OCI-LY7 (cell line): ENCODE results near the gene CAPZB. TPM values are rescaled to one million over a fixed set of nuclear protein-coding genes. Genes with fewer than 3 reads are reported as not detected.
A peak's percentile ranks its signal among the peaks of the same experiment; 100 is the strongest.

Experiments used
- BruUV-seq: library from RNA; stranded (reverse); fragments of 400-500 nt; replicated peaks from 2 replicates; lab custom pipeline; 2021; lab: Mats Ljungman, UMichigan
- CTCF ChIA-PET: fragments of 300-600 bp; sonication (Branson Sonifier 250); formaldehyde crosslinking; loops from one replicate; lab custom pipeline; 2022; ENCODE audit warnings: antibody characterized with exemption; ENCODE audit not compliant: unreplicated experiment; lab: Charles Lee
- POLR2A ChIA-PET: fragments of 300-600 bp; sonication (Branson Sonifier 250); formaldehyde crosslinking; loops from one replicate; lab custom pipeline; 2022; ENCODE audit warnings: antibody characterized with exemption; lab: Charles Lee
- DNase-seq: peaks from one replicate; pipeline ENCODE4 v3.0.0-alpha.2; 2015; ENCODE audit warnings: low spot score
- H2AFZ ChIP-seq: fragments of 200-600 bp; sonication (generic), shearing (Covaris generic); 2 replicates; pipeline ENCODE4 v1.6.1; 2014; ENCODE audit warnings: mild to moderate bottlenecking, antibody characterized with exemption, low read length, moderate library complexity
- H3K27ac ChIP-seq: fragments of 200-600 bp; sonication (generic); 2 replicates; pipeline ENCODE4 v1.5.1; 2014; ENCODE audit warnings: mixed run types, low read depth, mild to moderate bottlenecking, moderate library complexity, low read length, inconsistent platforms; ENCODE audit not compliant: poor library complexity, severe bottlenecking
- H3K36me3 ChIP-seq: fragments of 200-600 bp; sonication (generic); 2 replicates; pipeline ENCODE4 v1.6.1; 2014; ENCODE audit warnings: mild to moderate bottlenecking, antibody characterized with exemption, low read length, moderate library complexity, mixed read lengths; ENCODE audit not compliant: insufficient read depth
- H3K4me1 ChIP-seq: fragments of 200-600 bp; sonication (generic); 2 replicates; pipeline ENCODE4 v1.5.1; 2014; ENCODE audit warnings: mild to moderate bottlenecking, low read length; ENCODE audit not compliant: insufficient read depth, poor library complexity, severe bottlenecking
- H3K4me2 ChIP-seq: fragments of 200-600 bp; sonication (generic); 2 replicates; pipeline ENCODE4 v1.6.1; 2014; ENCODE audit warnings: mild to moderate bottlenecking, low read length
- H3K4me3 ChIP-seq: fragments of 200-600 bp; sonication (generic); 2 replicates; pipeline ENCODE4 v1.5.1; 2014; ENCODE audit warnings: mild to moderate bottlenecking, low read depth, low read length; ENCODE audit not compliant: poor library complexity, severe bottlenecking
- H3K79me2 ChIP-seq: fragments of 200-600 bp; sonication (generic); 2 replicates; pipeline ENCODE4 v1.6.1; 2016; ENCODE audit warnings: low read depth, mild to moderate bottlenecking, low read length, moderate library complexity, mixed read lengths; ENCODE audit not compliant: insufficient read depth
- H3K9me2 ChIP-seq: fragments of 200-600 bp; sonication (generic); 2 replicates; pipeline ENCODE4 v1.6.1; 2016; ENCODE audit warnings: mild to moderate bottlenecking, low read length, mixed read lengths; ENCODE audit not compliant: insufficient read depth
- H3K9me3 ChIP-seq: fragments of 200-600 bp; sonication (generic); 2 replicates; pipeline ENCODE4 v1.6.1; 2014; ENCODE audit warnings: mild to moderate bottlenecking, mixed run types, low read length, mixed read lengths
- H4K20me1 ChIP-seq: fragments of 200-600 bp; sonication (generic); 2 replicates; pipeline ENCODE4 v1.6.1; 2014; ENCODE audit warnings: mild to moderate bottlenecking, antibody characterized with exemption, low read length, moderate library complexity, mixed read lengths; ENCODE audit not compliant: insufficient read depth
- CTCF ChIP-seq: fragments of 200-600 bp; sonication (generic); conservative IDR thresholded peaks from 2 replicates; pipeline ENCODE4 v1.5.1; 2014; ENCODE audit warnings: mild to moderate bottlenecking, antibody characterized with exemption, low read length, moderate library complexity, mixed read lengths
- EZH2phosphoT487 ChIP-seq: fragments of 200-600 bp; sonication (generic); IDR thresholded peaks from 2 replicates; pipeline ENCODE4 v1.6.1; 2018; ENCODE audit warnings: low read depth, borderline replicate concordance, mild to moderate bottlenecking, mixed run types, antibody characterized with exemption, low read length, moderate library complexity, mixed read lengths
- intact Hi-C: fragments of 100-400 bp; cut with micrococcal nuclease; formaldehyde crosslinking; loops from one replicate; pipeline ENCODE4 v1.10.0; 2022; ENCODE audit not compliant: unreplicated experiment
- total RNA-seq, 2 experiments: library from RNA; depleted of rRNA in 1 of 2; stranded (reverse); fragments of >200 nt in 1 of 2; shearing (Covaris generic) in 1 of 2; gene quantifications; 2 replicates each; pipeline ENCODE4 v1.2.3, GENCODE V29; 2014 to 2022

Gene CAPZB
- total RNA-seq, 2 experiments from 2014 or later: 61.3 to 187 TPM

GRCh38 chr1:19419691-19420090 is 65.6 kb downstream of the CAPZB start:
- Histone ChIP-seq H3K79me2 (no peaks in the 10 kb centered on the region; the same call in 1 of the 2 replicates), H3K9me2 (no peaks in the 10 kb centered on the region), H3K27ac (no peak overlapping the region), H3K4me1 (no peaks in the 10 kb centered on the region), H3K4me3 (no peak overlapping the region), H3K36me3 (peaks cover 29% of the 10 kb centered on the region), H3K9me3 (no peaks in the 10 kb centered on the region), H4K20me1 (peaks cover 4% of the 10 kb centered on the region; the same call in 1 of the 2 replicates), H3K4me2 (no peak overlapping the region), H2AFZ (no peak overlapping the region)
- intact Hi-C loops: no loop called here
- CTCF ChIA-PET: no interaction called here
- TF ChIP-seq EZH2phosphoT487 (no peak), CTCF (no peak)
- POLR2A ChIA-PET: no interaction called here
- no TSS peak for BruUV-seq
- DNase-seq: no peak

- Histone ChIP-seq H2AFZ (no peak overlapping the region), H3K36me3 (peaks cover 29% of the 10 kb centered on the region), H3K79me2 (no peaks in the 10 kb centered on the region; the same call in 1 of the 2 replicates), H3K9me3 (no peaks in the 10 kb centered on the region), H3K9me2 (no peaks in the 10 kb centered on the region), H3K4me3 (no peak overlapping the region), H4K20me1 (peaks cover 7% of the 10 kb centered on the region; the same call in 1 of the 2 replicates), H3K4me2 (no peak overlapping the region), H3K27ac (no peak overlapping the region), H3K4me1 (no peaks in the 10 kb centered on the region)
- intact Hi-C loops: no loop called here
- ChIA-PET CTCF (no interaction called here), POLR2A (no interaction called here)
- DNase-seq: no peak
- TSS peak; percentile 29 for BruUV-seq
- TF ChIP-seq CTCF (no peak), EZH2phosphoT487 (no peak)
These were observed 66.8 kb downstream of the CAPZB start for GRCh38 chr1:19418503-19418971.

DNA sequence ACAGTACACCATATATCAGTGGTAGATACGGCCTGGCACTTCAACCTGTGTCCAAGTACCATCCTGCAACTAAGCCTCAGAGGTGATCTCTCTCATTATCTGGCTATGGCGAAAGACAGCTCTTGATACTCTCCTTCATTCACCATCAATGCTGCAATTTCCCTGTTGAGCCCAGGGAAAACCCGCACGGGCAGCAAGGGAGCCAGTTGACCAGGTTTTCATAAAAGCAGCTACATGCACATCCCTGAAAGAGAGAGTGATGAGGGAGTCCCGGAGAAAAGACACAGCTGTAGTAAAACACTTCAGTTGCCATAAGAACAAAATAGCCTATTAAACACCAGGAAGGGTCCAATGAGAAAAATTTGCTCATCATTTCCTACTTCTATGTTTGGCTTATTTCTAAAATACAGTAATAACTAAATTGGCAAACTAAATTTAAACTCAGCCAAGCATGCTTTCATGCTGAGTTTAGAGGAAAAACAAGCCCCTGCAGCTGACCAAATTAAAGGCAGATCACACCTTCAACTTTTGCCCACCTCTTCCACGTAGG is 68.3 kb downstream of the CAPZB start:
- no peaks in the 10 kb centered on the region; the same call in 1 of the 2 replicates for H3K79me2 ChIP-seq
- H2AFZ ChIP-seq: no peak overlapping the region
- H4K20me1 ChIP-seq: peaks cover 10% of the 10 kb centered on the region; the same call in 1 of the 2 replicates
- H3K9me2 ChIP-seq: no peaks in the 10 kb centered on the region
- no peak overlapping the region for H3K4me2 ChIP-seq
- TF ChIP-seq CTCF (no peak), EZH2phosphoT487 (no peak)
- no peak overlapping the region for H3K27ac ChIP-seq
- no peak for DNase-seq
- H3K4me1 ChIP-seq: peaks cover 8% of the 10 kb centered on the region
- ChIA-PET POLR2A (interaction anchor here (1.9 kb wide), 1 partner anchor 10 kb away, joined by 6 read pairs; no protein-coding TSS in a partner anchor), CTCF (interaction anchor here (0.7 kb wide), 1 partner anchor 542 kb away, joined by 3 read pairs; no protein-coding TSS in a partner anchor)
- H3K36me3 ChIP-seq: peaks cover 29% of the 10 kb centered on the region
- H3K9me3 ChIP-seq: no peaks in the 10 kb centered on the region
- H3K4me3 ChIP-seq: no peak overlapping the region
- BruUV-seq: no TSS peak
- intact Hi-C loops: no loop called here
